Heart left ventricle (tissue), 16 donors: ENCODE measurements around the gene DDT. TPM values are rescaled to one million over a fixed set of nuclear protein-coding genes. Genes with fewer than 3 reads are reported as not detected.
"Not testable (repeated sequence)": the region's sequence is repeated elsewhere in the genome, so short reads cannot be mapped to it uniquely, and the experiment has no call there.

Source experiments
- ATAC-seq, 4 donors: fragments of 200-7000 bp; cut with Tn5 transposase; one replicate each; pipeline ENCODE4 v1.9.1; 2020 to 2022; ENCODE audit warnings: moderate library complexity in 4 of 4, mild to moderate bottlenecking in 3 of 4, moderate number of reproducible peaks in 1 of 4
- DNase-seq, 5 donors: peaks; one replicate each; pipeline ENCODE4 v3.0.0-alpha.2; 2020
- H3K27ac ChIP-seq, 12 donors: fragments of 200-600 bp; sonication (generic) in 4 of 12; one replicate each; pipeline versions ENCODE4 v1.5.0 to v1.8.0; 2016 to 2022; ENCODE audit warnings: mild to moderate bottlenecking in 2 of 12
- H3K27me3 ChIP-seq, 9 donors: fragments of 200-600 bp; sonication (generic) in 2 of 9; one replicate each; pipeline versions ENCODE4 v1.5.1 to v1.8.0; 2016 to 2022; ENCODE audit warnings: mild to moderate bottlenecking in 3 of 9
- H3K36me3 ChIP-seq, 9 donors: fragments of 200-600 bp; sonication (generic) in 2 of 9; one replicate each; pipeline versions ENCODE4 v1.5.0 to v1.8.0; 2018 to 2022; ENCODE audit warnings: mild to moderate bottlenecking in 2 of 9
- H3K4me1 ChIP-seq, 12 donors: fragments of 200-600 bp; sonication (generic) in 4 of 12; one replicate each; pipeline versions ENCODE4 v1.5.0 to v1.8.0; 2016 to 2022; ENCODE audit warnings: mild to moderate bottlenecking in 3 of 12
- H3K4me3 ChIP-seq, 12 donors: fragments of 200-600 bp; sonication (generic) in 4 of 12; one replicate each; pipeline versions ENCODE4 v1.5.0 to v1.8.0; 2017 to 2022; ENCODE audit warnings: mild to moderate bottlenecking in 9 of 12, moderate library complexity in 4 of 12
- H3K9me3 ChIP-seq, 12 donors: fragments of 200-600 bp; sonication (generic) in 4 of 12; one replicate each; pipeline versions ENCODE4 v1.5.0 to v1.8.0; 2016 to 2022; ENCODE audit warnings: mild to moderate bottlenecking in 1 of 12
- POLR2A ChIP-seq, 2 donors: fragments of 450-650 bp; IDR thresholded peaks; one replicate each; pipeline ENCODE4 v1.6.1; 2017; ENCODE audit warnings: antibody characterized with exemption in 2 of 2, mild to moderate bottlenecking in 2 of 2, moderate library complexity in 2 of 2
- WGBS, 4 donors: extraction: QIAGEN DNeasy Blood & Tissue Kit in 2 of 4; methylation state at CpG; one replicate each; pipeline versions ENCODE4 v1.1.5 to v1.1.7; 2013 to 2018; 5-methylcytosine and 5-hydroxymethylcytosine counted together
- intact Hi-C, 10 donors: fragments of 100-400 bp; cut with DNase I; formaldehyde crosslinking; loops; one replicate each; pipeline versions ENCODE4 v1.11.1 to v1.14.2; 2022
- polyA plus RNA-seq, 2 donors: library from polyadenylated mRNA; stranded (reverse); fragments of 200-250 nt; gene quantifications; one replicate each; pipeline ENCODE4 v1.2.3, GENCODE V29; 2013
- total RNA-seq, 9 donors: library from RNA; depleted of rRNA in 2 of 9; stranded (reverse); fragments of >200 nt in 2 of 9; fragmentation: NEBNext Ultra II Directional in 3 of 9; extraction: Animal tissue kit (Norgen Biotek cat#: 25700) in 3 of 9; gene quantifications; one replicate each; pipeline versions ENCODE4 v1.1.0 to v1.2.4, GENCODE V29; 2016 to 2023
- TF ChIP-seq, protein P1 (sequence below), 12 donors: fragments of 200-600 bp; sonication (generic) in 4 of 12; IDR thresholded peaks; one replicate each; pipeline versions ENCODE4 v1.5.0 to v1.8.0; 2018 to 2022; ENCODE audit warnings: antibody characterized with exemption in 12 of 12, mild to moderate bottlenecking in 5 of 12
- donor health status: ischemic (EF 13 %, LVEDD 7.1; RV severe dilation, severe dysfunction).
- donor health status: healthy with polysubstance abuse.
- donor health status: DM: no; HTN: yes; CAD: no.
- donor health status: DM: no; HTN: no; CAD: no.
- donor health status: ischemic (EF 25% LVEDD 6.9; RV normal size, moderate dysfunction).
- donor health status: ischemic (EF 25% LVEDD 5.7; RV mildly dilated, moderate dysfunction).
- donor health status: healthy.
- donor health status: DM: yes; HTN: yes; CAD: no.
- donor health status: ischemic (EF 35%, LVEDD 5.7; RV mildly dilated, moderate dysfunction).
- donor health status: nonischemic (EF 11% LVEDD 7.7; RV severe dilation, severe dysfunction).
- donor health status: DM: yes; HTN: yes; CAD: no.
- donor health status: PGD.
- donor health status: ischemic (EF 29% LVEDD 5.4; RV normal size, mild dysfunction).
- donor health status: nonischemic (EF 23%, LVEDD 6.1; RV moderate dilation, normal function).

Gene DDT
- total and polyA plus RNA-seq, 11 donors, result 117 to 399 (median 155) TPM

GRCh38 chr22:23984430-23984829 is 10.2 kb upstream of the DDT start:
- peak in 1 of 5 donors; percentile 56 for DNase-seq
- no peaks in the 10 kb centered on the region for H3K9me3 ChIP-seq
- H3K36me3 ChIP-seq, result no peaks in the 10 kb centered on the region
- intact Hi-C loops, result no loop called here
- TF ChIP-seq POLR2A (IDR thresholded peaks at IDR 0.05), result no peak
- TF ChIP-seq, protein P1, sequence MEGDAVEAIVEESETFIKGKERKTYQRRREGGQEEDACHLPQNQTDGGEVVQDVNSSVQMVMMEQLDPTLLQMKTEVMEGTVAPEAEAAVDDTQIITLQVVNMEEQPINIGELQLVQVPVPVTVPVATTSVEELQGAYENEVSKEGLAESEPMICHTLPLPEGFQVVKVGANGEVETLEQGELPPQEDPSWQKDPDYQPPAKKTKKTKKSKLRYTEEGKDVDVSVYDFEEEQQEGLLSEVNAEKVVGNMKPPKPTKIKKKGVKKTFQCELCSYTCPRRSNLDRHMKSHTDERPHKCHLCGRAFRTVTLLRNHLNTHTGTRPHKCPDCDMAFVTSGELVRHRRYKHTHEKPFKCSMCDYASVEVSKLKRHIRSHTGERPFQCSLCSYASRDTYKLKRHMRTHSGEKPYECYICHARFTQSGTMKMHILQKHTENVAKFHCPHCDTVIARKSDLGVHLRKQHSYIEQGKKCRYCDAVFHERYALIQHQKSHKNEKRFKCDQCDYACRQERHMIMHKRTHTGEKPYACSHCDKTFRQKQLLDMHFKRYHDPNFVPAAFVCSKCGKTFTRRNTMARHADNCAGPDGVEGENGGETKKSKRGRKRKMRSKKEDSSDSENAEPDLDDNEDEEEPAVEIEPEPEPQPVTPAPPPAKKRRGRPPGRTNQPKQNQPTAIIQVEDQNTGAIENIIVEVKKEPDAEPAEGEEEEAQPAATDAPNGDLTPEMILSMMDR (IDR thresholded peaks at IDR 0.05), result peak in 8 of 12 donors; percentile 41 to 77 (median 55)
- H3K4me1 ChIP-seq, result no peaks in the 10 kb centered on the region
- ATAC-seq, result peak in 2 of 4 donors; percentile 62 to 68
- no peak overlapping the region for H3K4me3 ChIP-seq
- H3K27me3 ChIP-seq, result no peaks in the 10 kb centered on the region
- no peak overlapping the region for H3K27ac ChIP-seq
- 41 to 46% (median 42%) methylated on average over 6 of the region's 6 CpGs; no CpG with 5 or more reads in 1 of the 4 donors for WGBS, 4 donors

DNA sequence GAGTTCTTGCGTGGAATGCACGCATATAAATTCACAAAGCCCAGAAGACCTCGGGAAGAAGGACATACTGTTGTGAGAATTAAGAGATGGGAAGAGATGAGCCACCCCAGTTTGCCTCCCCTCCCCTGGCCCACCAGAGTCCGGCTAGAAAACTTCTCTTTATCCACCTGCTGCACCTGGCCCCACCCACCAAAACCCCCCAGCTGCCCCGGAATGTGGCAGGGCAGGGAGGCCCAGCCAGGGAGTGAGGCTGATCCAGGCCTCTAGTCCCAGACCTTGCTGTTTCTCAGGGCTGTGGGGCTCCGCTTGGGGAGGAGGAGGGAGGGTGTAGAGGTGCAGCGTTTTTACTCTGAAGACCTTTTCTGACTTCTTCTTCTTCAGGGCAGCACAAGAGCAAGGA is 6.3 kb upstream of the DDT start:
- H3K9me3 ChIP-seq, ATAC-seq, H3K27ac ChIP-seq, H3K27me3 ChIP-seq, H3K4me1 ChIP-seq, intact Hi-C loops, H3K36me3 ChIP-seq: not testable (repeated sequence)
- DNase-seq, result peak in 1 of 5 donors; percentile 20
- H3K4me3 ChIP-seq, result peak overlapping the region in 1 of 12 donors; percentile 40
- 40 to 64% (median 50%) methylated on average over 2 to 6 of the region's 7 CpGs for WGBS, 4 donors

DNA sequence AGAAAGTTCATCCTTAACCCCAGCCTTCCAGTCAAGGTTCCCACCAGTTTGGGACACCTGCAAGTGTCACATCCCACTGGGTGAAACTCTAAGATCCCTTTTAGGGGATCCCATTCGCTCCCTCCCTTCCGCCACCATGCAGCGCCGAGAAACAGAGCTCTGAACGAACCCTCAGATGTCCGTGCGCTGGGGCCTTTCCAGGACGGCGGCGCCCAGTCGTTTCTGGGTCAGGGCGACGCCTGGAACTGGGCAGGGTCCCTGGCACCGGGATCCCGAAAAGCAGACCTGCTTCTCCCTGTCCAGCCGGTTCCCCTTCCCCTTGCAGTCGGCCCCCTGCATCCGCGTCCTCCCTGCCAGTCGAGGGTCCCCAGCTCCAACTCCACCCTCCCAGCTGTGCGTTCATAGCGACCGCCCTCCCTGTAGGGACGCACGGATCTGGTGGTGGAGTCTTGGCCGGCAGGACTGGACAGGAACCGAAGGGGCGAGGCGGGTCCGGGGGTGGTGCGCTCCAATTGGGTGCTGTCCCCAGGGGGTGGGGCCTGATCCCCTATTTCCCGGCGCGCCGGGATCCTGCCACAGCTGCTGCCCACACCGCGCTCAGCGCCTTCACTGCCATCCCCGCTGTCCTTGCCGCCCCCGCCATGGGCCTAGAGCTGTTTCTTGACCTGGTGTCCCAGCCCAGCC is 5.5 kb upstream of the DDT start, which contains the start of gene GSTT2:
Gene GSTT2, plus strand, starts transcription at position 578 of the 684 bp plus-strand sequence.
- H3K9me3 ChIP-seq, H3K4me1 ChIP-seq, H3K27me3 ChIP-seq, H3K36me3 ChIP-seq, intact Hi-C loops, H3K27ac ChIP-seq, DNase-seq: not testable (repeated sequence)
- ATAC-seq, result peak; percentile 86 to 95 (median 90)
- WGBS, 4 donors, result no CpG with 5 or more reads among the region's 41 CpGs
- peak within 1 kb of the TSS in 1 of 12 donors; percentile 40 for H3K4me3 ChIP-seq

GRCh38 chr22:23977304-23977703 is 3.1 kb upstream of the DDT start:
- WGBS, 4 donors, result 79 to 81% methylated on average over 7 of the region's 12 CpGs; no CpG with 5 or more reads in 2 of the 4 donors

GRCh38 chr22:23974836-23975352 is 653 bp upstream of the DDT start:
- WGBS, 4 donors, result 24 to 27% (median 25%) methylated on average over 7 to 10 of the region's 27 CpGs; no CpG with 5 or more reads in 1 of the 4 donors
- ATAC-seq, result peak; percentile 8 to 53 (median 38)

More at GRCh38 chr22:23977304-23977703, 3.1 kb upstream of the DDT start:
- H3K9me3 ChIP-seq, H3K4me3 ChIP-seq, H3K4me1 ChIP-seq, ATAC-seq, intact Hi-C loops, H3K27ac ChIP-seq, DNase-seq, H3K36me3 ChIP-seq, H3K27me3 ChIP-seq: not testable (repeated sequence)

GRCh38 chr22:23971927-23972326 is 2.3 kb downstream of the DDT start:
- ATAC-seq, H3K4me3 ChIP-seq, DNase-seq, H3K27ac ChIP-seq, H3K27me3 ChIP-seq, H3K9me3 ChIP-seq: not testable (repeated sequence)
- 84 to 97% (median 91%) methylated on average over 3 of the region's 3 CpGs for WGBS, 4 donors
- intact Hi-C loops, result loop anchor here in 3 of 10 donors (5.0 kb wide), 2 partner anchors 40 to 45 kb away; no protein-coding TSS in a partner anchor
- peaks cover 0 to 22% (median 1%) of the 10 kb centered on the region in 12 donors for H3K4me1 ChIP-seq
- H3K36me3 ChIP-seq, result peaks cover 0 to 30% (median 26%) of the 10 kb centered on the region in 9 donors

More at GRCh38 chr22:23974836-23975352, 653 bp upstream of the DDT start:
- not testable (repeated sequence) for H3K27me3 ChIP-seq, H3K27ac ChIP-seq, DNase-seq, H3K9me3 ChIP-seq
- H3K36me3 ChIP-seq, result peaks cover 0 to 21% (median 19%) of the 10 kb centered on the region in 9 donors
- intact Hi-C loops, result loop anchor here in 3 of 10 donors (5.0 kb wide), 2 partner anchors 43 to 48 kb away; no protein-coding TSS in a partner anchor
- H3K4me3 ChIP-seq, result peak overlapping the region in 1 of 12 donors; percentile 28
- H3K4me1 ChIP-seq, result peaks cover 0 to 13% (median 0%) of the 10 kb centered on the region in 12 donors
